22Rv1 (cell line): ENCODE measurements around the gene USP32.
"Not testable (repeated sequence)": the region's sequence is repeated elsewhere in the genome, so short reads cannot be mapped to it uniquely, and the experiment has no call there.

Experiments used
- H3K27ac ChIP-seq: fragments of 450-650 bp; 2 replicates; pipeline ENCODE4 v1.5.1; 2017
- ZFX ChIP-seq: fragments of 450-650 bp; IDR thresholded peaks from 2 replicates; pipeline ENCODE4 v1.6.1; 2017; ENCODE audit warnings: antibody characterized with exemption, borderline replicate concordance
- TF ChIP-seq, protein P1 (sequence below): fragments of 450-650 bp; IDR thresholded peaks from 2 replicates; pipeline ENCODE4 v1.5.1; 2017; ENCODE audit warnings: mild to moderate bottlenecking

USP32 gene

DNA sequence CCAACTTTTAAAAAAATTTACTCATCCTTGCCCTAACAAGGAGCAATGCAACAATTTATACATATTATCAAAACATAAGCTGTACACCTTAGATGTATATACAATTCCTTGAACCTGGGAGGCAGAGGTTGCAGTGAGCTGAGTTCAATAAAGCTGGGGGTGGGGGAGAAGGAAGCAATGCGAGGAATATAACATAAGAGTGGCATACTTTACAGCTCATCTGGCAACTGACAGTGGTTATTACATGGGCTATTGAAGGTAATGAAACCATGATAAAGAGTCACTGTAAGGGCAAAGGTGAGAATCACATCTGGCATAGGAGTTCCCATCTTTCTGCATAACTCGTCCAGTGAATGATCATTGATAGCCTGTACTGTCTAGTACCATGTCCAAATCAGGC lies 198.5 kb downstream of the USP32 start:
- TF ChIP-seq ZFX, result no peak
- TF ChIP-seq, protein P1, sequence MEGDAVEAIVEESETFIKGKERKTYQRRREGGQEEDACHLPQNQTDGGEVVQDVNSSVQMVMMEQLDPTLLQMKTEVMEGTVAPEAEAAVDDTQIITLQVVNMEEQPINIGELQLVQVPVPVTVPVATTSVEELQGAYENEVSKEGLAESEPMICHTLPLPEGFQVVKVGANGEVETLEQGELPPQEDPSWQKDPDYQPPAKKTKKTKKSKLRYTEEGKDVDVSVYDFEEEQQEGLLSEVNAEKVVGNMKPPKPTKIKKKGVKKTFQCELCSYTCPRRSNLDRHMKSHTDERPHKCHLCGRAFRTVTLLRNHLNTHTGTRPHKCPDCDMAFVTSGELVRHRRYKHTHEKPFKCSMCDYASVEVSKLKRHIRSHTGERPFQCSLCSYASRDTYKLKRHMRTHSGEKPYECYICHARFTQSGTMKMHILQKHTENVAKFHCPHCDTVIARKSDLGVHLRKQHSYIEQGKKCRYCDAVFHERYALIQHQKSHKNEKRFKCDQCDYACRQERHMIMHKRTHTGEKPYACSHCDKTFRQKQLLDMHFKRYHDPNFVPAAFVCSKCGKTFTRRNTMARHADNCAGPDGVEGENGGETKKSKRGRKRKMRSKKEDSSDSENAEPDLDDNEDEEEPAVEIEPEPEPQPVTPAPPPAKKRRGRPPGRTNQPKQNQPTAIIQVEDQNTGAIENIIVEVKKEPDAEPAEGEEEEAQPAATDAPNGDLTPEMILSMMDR, result no peak
- H3K27ac ChIP-seq, result no peak overlapping the region

DNA sequence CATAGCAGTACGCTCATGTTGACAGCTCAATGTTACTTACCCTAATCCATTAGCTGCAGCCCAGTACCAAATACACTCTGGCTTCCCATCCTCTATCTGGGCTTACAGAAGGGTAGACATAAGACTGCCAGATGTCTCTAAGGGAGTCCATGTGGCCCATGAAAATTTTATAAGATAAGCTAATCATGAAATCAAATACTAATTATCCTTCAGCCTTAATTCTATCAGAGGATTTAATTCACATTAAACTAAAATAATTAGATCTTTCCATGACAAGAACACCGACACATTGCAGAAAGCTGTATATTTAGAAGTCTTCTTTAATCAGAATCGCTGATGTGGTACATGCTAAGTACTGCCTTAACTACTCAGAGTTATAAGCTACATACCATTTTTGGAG lies 198.9 kb downstream of the USP32 start:
- not testable (repeated sequence) for H3K27ac ChIP-seq

DNA sequence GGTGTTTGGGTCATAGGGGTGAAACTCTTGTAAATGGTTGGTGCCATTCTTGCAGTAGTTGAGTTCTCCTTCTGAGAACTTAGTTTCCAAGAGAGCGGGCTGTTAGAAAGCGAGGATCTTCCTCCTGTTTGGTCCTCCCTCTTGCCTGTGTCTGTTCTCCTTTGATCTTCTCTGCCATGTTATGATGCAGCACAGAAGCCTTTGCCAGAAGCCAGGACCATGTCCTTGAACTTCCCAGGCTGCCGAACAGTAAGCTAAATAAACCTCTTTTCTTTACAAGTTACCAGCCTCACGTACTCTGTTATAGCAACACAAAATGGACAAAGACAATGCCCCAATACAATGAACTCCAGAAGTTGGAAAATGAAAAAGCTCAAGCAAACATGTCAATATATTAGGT lies 201.9 kb downstream of the USP32 start:
- H3K27ac ChIP-seq, result not testable (repeated sequence)

DNA sequence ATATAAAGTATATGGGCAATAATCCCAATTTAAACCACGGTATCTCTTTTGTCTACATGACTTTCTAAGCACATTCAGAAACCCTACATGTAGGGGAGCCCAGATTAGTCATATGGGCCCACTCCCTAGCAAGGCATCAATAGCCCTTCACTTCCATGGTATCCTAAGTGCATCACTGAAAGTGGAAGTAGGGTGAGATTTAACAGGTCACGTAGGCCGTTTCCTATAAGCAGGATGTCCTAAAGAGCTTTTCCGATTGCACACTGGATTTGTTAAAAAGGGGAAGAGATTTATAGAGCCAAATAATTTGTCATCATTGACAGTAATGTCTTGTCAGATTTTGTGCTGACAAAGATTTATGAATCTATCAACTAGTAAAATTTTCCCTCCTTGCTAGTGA lies 203.2 kb downstream of the USP32 start:
- TF ChIP-seq, protein P1, result no peak
- TF ChIP-seq ZFX, result no peak
- H3K27ac ChIP-seq, result no peak overlapping the region

DNA sequence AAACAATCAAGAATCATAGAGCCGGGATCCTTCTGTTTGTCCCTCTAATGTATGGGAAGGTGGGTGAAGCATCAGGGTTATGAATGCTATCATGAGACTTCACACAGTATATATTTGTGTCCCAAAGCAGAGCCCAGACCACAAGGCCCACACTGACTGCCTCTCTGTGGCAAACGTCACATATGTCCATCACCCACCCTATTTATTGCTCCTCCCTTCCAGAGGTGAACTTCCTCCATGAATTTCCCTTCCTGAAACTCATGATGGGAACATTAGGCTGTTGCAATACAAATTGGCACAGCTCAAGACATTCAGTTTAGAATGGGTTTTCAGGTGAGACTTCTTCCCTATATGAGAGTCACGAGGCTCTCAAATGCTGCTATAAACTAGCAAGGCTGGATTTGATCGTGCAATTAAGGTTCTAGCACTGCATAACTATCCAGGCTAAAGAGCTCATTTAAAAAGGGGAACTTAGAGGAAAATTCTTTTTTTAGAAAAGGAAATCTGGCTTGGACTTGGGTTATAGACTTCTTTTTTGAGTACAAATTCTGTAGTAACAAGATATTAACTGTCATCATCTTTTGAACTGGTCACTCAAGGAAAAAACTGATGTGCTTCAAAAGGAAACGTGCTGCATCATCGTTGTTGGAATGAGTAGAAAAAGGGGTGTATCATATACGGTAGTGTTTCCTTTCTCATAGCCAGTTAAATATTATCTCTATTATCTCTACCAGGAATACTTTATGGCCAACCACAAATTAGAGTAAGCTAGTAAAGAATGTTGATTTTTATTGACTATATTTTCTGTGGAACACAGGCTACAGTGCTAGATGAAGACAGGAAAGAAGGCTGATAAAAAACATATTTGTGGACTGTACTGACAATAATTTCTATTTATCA lies 204.8 kb downstream of the USP32 start:
- not testable (repeated sequence) for H3K27ac ChIP-seq

GRCh38 chr17:60186372-60186771 lies 205.6 kb downstream of the USP32 start:
- H3K27ac ChIP-seq, result not testable (repeated sequence)

DNA sequence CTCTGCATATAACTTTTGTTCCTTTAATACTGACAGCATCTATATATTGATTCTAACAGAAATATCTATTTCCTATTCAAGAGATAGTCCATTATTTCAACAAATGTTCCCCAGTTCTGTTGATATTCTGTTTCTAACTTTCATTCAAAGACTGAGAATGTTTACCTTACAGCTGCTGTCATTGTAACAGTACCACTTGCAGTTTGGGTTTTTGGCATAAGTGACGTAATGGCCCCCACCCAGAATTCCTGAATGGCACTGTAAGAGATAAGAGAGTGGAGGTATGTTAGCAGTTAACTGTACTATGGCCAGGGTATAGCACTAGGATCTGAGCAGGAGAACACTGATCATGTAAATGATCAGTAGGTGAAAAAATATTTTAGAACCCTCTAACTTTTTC lies 211.6 kb downstream of the USP32 start:
- not testable (repeated sequence) for H3K27ac ChIP-seq

DNA sequence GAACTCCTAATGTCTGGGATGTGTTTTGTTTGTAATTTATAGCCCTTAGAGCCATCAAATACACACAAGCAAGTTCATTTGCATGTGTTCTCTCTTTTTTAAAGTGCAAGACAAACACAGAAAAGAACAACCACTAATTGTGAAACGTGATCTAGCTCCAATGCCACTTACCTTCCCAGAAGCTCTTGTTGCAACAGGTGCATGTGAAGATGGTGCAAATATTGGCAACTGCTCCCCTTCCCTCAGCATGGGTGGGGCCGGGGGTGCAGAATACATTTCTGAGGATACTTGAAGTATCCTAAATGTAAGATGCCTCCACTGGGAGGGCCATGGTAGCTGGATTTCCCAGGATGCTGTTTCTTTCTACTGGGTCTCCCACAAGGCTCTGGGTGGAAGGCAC lies 213.8 kb downstream of the USP32 start:
- not testable (repeated sequence) for H3K27ac ChIP-seq

DNA sequence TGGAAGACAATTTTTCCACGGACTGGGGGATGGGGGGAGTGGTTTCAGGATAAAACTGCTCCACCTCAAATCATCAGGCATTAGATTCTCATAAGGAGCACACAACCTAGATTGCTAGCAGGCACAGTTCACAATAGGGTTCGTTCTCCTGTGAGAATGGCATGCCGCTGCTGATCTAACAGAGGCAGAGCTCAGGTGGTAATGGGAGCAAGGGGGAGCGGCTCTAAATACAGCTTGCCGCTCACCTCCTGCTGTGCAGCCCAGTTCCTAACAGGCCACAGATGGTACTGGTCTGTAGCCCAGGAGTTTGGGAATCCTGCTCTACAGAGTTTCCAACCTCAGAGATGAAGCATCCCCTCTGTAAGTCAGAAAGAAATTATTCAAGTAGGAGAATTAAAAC lies 215.2 kb downstream of the USP32 start:
- not testable (repeated sequence) for H3K27ac ChIP-seq

DNA sequence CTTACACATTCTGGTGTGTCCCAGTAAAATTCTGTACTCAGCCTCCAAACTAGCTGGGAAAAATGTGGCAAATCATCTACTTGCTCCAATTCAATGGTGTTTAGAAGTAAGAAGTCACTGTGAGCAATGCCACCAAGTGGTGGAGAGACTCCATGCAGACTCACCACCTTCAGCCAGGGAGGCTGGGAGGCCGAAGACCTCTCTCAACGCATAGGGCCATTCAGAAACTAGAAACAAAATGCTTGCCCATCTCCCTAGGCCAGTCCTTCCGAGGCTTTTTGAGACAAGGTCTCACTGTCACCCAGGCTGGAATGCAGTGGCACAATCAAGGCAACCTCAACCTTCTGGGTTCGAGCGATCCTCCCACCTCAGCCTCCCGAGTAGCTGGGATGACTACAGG lies 217.2 kb downstream of the USP32 start:
- not testable (repeated sequence) for H3K27ac ChIP-seq

GRCh38 chr17:60174035-60174434 lies 217.9 kb downstream of the USP32 start:
- no peak overlapping the region for H3K27ac ChIP-seq
- TF ChIP-seq, protein P1, result no peak
- TF ChIP-seq ZFX, result no peak

GRCh38 chr17:60173304-60173819 lies 218.6 kb downstream of the USP32 start:
- TF ChIP-seq, protein P1, result no peak
- no peak for TF ChIP-seq ZFX
- H3K27ac ChIP-seq, result no peak overlapping the region
